ENCODE results near the gene BEX5.
"Not testable (repeated sequence)": the region's sequence is repeated elsewhere in the genome, so short reads cannot be mapped to it uniquely, and the experiment has no call there.

Gene BEX5

GRCh38 chrX:102138064-102138463 lies 17.7 kb downstream of the BEX5 start:
- no peak for DNase-seq (ENCODE audit: low read depth)
- in situ Hi-C loops (cut with HindIII; ENCODE audit: low sequenced_read_pairs), result no loop called here
- TF ChIP-seq CTCF (IDR thresholded peaks at IDR 0.05; ENCODE audit: low read depth, low read length, missing control alignments), result no peak
- H3K4me3 ChIP-seq (ENCODE audit: low read depth, low read length), result no peak overlapping the region

GRCh38 chrX:102129473-102129872 lies 26.3 kb downstream of the BEX5 start:
- in situ Hi-C loops (cut with HindIII; ENCODE audit: low sequenced_read_pairs), result no loop called here
- TF ChIP-seq CTCF (IDR thresholded peaks at IDR 0.05; ENCODE audit: low read depth, low read length, missing control alignments), result peak; percentile 28
- no peak for DNase-seq (ENCODE audit: low read depth)
- no peak overlapping the region for H3K4me3 ChIP-seq (ENCODE audit: low read depth, low read length)

- DNase-seq (ENCODE audit: low read depth), result no peak
- in situ Hi-C loops (cut with HindIII; ENCODE audit: low sequenced_read_pairs), result no loop called here
- H3K4me3 ChIP-seq (ENCODE audit: low read depth, low read length), result no peak overlapping the region
- TF ChIP-seq CTCF (IDR thresholded peaks at IDR 0.05; ENCODE audit: low read depth, low read length, missing control alignments), result no peak
These were observed 28.9 kb downstream of the BEX5 start for GRCh38 chrX:102126863-102127262.

GRCh38 chrX:102126080-102126818 lies 29.5 kb downstream of the BEX5 start:
- DNase-seq (ENCODE audit: low read depth); in situ Hi-C loops (cut with HindIII; ENCODE audit: low sequenced_read_pairs); H3K4me3 ChIP-seq (ENCODE audit: low read depth, low read length): not testable (repeated sequence)

- DNase-seq (ENCODE audit: low read depth); in situ Hi-C loops (cut with HindIII; ENCODE audit: low sequenced_read_pairs): not testable (repeated sequence)
- H3K4me3 ChIP-seq (ENCODE audit: low read depth, low read length), result peak within 1 kb of the TSS; percentile 33
These were observed 30.3 kb downstream of the BEX5 start, which contains the start of gene TCEAL2 for GRCh38 chrX:102125436-102125835. Gene TCEAL2 (plus strand): TSS chrX:102125679. CDS start chrX:102126831, 1,152 bp downstream.

GRCh38 chrX:102125014-102125413 lies 30.8 kb downstream of the BEX5 start:
- H3K4me3 ChIP-seq (ENCODE audit: low read depth, low read length), result peak overlapping the region; percentile 33
- in situ Hi-C loops (cut with HindIII; ENCODE audit: low sequenced_read_pairs); DNase-seq (ENCODE audit: low read depth): not testable (repeated sequence)

GRCh38 chrX:102115748-102116147 lies 40.0 kb downstream of the BEX5 start:
- in situ Hi-C loops (cut with HindIII; ENCODE audit: low sequenced_read_pairs), result no loop called here
- no peak for DNase-seq (ENCODE audit: low read depth)
- no peak for TF ChIP-seq CTCF (IDR thresholded peaks at IDR 0.05; ENCODE audit: low read depth, low read length, missing control alignments)
- H3K4me3 ChIP-seq (ENCODE audit: low read depth, low read length), result no peak overlapping the region

GRCh38 chrX:102113367-102113766 lies 42.4 kb downstream of the BEX5 start:
- TF ChIP-seq CTCF (IDR thresholded peaks at IDR 0.05; ENCODE audit: low read depth, low read length, missing control alignments), result no peak
- in situ Hi-C loops (cut with HindIII; ENCODE audit: low sequenced_read_pairs), result no loop called here

More at GRCh38 chrX:102113367-102113766, 42.4 kb downstream of the BEX5 start:
- DNase-seq (ENCODE audit: low read depth), result no peak
- H3K4me3 ChIP-seq (ENCODE audit: low read depth, low read length), result no peak overlapping the region

Measured in astrocyte of the cerebellum (primary cell).